ENCODE measurements around the gene ENOX1. TPM values are rescaled to one million over a fixed set of nuclear protein-coding genes. Genes with fewer than 3 reads are reported as not detected.

ENOX1 gene
- total RNA-seq, 1 donor from 2014 or later, result 45.2 TPM

DNA sequence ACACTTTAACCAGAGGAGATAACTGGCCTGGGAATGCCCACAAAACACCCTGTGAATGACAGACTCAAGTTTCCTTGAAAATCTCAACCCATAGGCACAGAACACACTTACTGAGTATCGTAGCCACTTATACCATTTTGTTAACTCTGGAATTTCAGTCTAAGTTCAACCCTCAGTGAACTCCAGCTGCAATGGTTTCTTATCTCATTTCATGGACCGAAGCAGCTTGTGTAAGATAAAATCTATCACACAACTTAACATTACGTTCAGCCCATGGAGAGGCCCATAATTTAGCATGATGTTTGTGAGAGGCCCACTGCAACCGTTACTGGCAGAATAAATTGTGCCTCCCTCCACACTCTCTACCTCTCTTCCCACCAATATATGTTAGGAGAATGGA, 440.3 kb downstream of the ENOX1 start:
- DNase-seq, result no peak

DNA sequence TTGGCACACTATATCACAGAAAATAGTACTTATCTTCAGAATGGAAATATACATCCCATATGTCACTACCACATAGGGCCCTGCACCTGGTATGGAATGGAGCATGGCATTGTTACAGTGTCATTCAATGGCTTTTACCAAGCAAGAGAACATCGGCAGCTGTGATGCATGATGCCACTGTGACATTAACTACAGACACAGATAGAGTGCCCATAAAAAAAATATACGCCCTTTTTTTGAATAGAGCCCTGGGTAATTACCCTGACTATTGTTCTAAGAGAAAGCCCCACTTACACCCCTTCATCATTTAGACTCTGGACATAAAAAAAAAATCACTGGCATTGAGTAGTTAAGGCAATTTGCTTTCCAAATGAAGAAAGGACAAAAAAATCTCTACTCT, 443.1 kb downstream of the ENOX1 start:
- DNase-seq, result no peak

- DNase-seq, result no peak
Observed at GRCh38 chr13:43339805-43340550, 446.8 kb downstream of the ENOX1 start.

DNA sequence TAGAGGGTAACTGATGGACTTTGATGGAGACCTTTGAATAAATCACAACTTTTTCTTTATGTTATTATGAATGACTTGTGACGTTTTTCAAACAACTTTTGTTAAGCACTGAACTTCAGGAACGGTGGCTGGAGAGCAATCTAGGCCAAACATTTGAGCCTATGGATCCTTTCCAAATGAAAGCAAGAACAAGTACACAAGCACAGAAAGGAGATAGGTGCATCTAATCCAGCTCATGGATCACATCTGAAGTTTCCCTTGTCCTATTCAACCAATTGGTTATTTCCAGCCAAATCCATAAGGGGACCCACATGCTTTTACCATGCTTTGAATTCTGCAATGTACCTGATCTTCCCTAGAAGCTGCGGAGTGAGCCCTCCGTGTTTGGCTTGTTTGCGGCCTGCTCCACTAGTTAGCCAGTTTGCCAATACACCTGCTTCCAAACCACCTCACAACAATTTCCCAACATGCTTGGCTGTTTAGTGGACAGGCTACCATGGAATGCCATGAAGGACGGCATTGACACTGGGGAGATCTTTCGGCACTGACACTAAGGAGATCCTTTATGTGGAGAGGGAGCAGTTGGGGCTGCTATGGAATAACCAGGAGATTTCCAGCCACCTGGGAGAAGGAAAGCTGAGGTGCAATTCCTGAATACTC, 447.5 kb downstream of the ENOX1 start:
- no peak for DNase-seq

GRCh38 chr13:43335764-43336163, 451.0 kb downstream of the ENOX1 start:
- DNase-seq, result no peak

DNA sequence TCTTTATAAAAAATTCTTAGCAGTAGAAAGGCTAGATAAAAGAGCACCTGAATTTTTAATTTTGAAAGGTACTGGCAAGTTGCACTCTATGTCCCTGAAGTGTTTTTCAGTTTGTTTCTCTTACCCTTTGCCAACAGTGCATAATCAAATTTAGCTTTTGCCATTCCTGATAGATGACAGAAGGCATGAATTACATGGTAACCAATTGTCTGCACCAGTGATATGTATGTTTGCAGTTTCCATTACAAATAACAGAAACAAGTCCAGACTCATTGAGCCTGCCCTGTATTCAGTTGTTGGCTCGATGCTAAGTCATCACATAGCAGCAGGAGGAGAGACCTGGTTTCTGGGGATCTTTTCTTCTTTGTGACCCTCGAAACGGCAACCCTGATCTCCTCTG, 453.6 kb downstream of the ENOX1 start:
- DNase-seq, result no peak

- peak; percentile 15 for DNase-seq
Observed at GRCh38 chr13:43331672-43332071, 455.1 kb downstream of the ENOX1 start.

DNA sequence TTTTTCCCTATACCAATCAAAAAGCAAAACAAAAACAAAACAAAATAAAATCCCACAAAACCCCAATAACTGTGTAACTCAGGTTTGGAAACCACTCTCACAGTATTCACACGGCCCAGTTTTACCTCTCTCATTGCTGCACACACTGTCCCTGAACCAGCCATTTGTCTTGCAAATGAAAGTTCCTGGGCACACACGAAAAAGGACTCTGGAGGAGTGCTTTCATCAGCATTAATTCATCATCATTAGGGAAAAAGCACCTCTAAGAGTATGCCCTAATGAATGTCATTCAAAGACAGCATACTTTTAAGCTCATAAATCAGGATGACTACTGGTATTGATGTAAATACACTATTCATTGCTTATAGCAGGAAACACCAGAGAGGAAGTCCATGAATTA, 457.1 kb downstream of the ENOX1 start:
- DNase-seq, result no peak

DNA sequence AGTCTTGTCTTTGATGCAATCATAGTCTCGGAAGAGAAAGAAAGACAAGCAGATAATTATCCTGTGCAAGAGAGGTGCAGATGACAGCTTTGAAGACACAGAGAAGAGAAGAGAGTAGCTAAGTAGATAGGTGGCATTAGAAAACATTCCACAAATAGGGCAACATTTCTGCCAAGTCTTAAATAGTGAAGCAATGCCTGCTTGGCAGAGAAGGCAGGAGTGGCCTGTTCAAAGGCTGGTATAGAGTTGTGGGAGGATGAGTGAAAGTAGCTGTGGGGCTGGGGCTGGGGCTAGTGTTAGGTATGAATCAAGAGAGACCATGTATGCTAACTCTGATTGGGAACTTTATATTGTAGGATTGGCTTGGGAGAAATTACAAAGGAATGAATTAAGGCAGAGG, 457.9 kb downstream of the ENOX1 start:
- no peak for DNase-seq

DNA sequence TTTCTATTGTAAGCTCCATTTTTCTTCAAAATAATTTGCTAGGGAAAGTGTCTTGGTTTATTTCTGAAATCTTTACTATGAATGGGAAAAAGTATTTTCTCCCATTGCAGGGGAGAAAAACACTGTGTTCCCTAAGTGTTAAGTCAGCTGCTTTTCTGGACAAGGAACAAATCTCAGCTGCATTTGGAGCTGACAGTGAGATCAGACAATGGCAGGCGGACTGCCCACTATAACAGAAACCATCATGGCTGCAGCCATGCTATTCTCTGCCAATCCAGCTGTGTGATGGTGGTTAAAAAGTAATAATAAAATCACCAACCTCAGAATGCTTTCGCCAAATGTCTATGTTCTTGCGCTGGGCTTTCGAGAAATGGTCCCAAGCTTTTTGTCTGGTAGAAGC, 460.7 kb downstream of the ENOX1 start:
- DNase-seq, result peak; percentile 21

DNA sequence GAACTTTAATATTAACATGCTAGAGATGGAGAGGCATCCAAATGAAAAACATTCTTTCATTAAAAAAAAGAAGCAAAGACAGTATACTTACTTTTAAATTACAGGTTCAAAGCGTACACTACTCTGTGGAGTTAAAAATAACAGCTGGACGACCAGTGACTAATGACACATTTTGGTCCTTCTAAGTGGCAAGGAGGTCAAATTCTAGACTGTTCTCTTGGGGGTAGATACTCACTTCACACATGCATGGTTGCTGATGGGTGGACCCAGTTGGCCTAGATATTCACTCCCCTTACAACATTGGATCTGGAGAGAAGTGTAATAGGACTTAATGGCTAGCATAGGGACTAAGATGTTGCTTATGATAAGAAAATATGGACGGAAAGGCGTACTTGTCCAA, 461.1 kb downstream of the ENOX1 start:
- no peak for DNase-seq

GRCh38 chr13:43324129-43324528, 462.6 kb downstream of the ENOX1 start:
- DNase-seq, result no peak

DNA sequence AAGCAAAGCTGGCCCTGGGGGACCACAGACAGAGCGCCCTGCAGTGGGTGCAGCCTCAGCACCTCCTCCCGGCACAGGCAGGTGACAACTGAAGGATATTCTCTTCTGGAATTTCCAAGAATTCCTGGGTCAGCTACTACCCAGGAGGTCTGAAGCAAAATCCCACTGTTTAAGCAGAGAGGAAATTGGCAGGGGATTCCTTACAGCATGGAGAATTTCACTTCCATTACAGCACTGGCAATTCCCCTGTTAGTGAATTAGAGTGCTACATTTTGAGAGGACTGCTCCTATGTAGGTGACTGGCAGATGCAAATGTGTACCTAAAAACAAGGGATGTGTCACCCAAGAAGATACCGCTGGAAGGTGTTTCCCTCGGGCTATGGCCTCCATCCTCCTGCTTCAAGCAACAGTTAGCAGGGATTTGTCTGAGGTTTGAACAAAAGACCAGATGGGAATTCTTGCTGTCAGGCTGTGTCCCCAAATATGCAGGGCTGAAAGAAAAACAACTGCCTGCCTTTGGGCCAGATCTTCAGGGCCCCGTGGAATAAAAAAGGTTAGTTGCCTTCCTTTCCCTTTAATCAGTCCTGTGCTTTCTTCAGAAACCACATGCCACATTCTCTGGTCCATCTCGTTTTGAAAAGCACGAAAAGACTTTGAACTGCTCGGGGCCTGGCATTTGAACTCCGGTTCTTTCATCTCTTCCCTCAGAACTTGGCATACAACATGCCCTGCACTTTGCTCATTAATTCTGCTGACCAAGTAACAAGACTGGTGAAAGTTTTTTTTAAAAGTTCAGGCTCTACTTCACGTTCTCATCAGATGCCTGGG, 466.9 kb downstream of the ENOX1 start:
- DNase-seq, result no peak

- no peak for DNase-seq
Observed at GRCh38 chr13:43316946-43317353, 469.8 kb downstream of the ENOX1 start.

DNA sequence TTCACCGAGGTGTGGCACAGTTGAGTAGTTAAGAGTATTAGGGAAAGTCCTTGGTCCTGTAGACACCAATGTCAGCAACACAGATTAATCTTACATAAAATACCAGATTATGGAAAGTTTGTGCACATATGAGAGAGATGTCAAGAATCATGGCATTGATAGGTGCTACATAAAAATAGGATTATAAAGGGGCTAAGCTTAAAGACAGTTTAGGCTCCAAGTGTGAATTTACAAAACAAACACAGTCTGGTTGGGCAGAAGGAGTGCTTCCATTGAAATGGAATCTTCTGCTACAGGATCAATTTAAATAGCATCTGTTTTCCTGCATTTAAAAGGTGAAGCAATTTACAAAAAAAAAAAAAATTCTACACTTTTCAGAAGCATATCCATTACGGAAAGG, 470.5 kb downstream of the ENOX1 start:
- no peak for DNase-seq

GRCh38 chr13:43315522-43315921, 471.2 kb downstream of the ENOX1 start:
- no peak for DNase-seq

GRCh38 chr13:43309311-43309710, 477.5 kb downstream of the ENOX1 start:
- DNase-seq, result no peak

- peak; percentile 16 for DNase-seq
Observed at GRCh38 chr13:43307921-43308433, 478.8 kb downstream of the ENOX1 start.

DNA sequence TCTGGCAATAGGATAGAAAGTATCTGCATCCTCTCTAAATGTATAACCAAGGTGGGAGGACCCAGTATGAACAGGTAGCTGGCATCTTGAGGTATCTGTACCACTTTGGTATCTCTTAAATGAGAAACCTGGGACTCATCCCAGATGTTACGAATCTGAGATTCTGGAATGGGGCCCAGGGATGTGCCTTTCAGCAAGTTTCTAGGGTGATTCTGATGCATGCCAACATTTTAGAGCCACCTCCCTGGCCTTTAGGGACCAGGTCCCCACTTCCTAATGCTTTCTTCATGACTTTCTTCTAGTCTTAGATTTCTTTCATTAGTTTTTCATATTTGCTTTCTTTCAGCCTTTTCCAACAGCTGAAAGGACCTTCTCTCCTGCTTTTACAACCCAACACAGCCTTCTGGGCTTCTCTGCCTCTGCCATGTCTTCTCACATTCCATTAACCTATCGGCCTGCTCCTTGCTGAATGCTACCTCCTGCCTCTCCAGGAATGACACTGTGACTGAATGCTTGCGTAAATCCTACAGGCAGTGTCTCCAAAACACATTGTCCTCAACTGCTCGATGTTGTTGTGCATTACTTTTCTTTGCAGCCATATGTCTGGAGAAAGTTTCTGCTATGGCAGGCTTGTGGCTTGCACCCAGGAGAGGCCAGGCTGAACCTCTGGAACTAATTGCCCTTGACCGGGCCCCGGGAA, 479.4 kb downstream of the ENOX1 start:
- DNase-seq, result no peak

DNA sequence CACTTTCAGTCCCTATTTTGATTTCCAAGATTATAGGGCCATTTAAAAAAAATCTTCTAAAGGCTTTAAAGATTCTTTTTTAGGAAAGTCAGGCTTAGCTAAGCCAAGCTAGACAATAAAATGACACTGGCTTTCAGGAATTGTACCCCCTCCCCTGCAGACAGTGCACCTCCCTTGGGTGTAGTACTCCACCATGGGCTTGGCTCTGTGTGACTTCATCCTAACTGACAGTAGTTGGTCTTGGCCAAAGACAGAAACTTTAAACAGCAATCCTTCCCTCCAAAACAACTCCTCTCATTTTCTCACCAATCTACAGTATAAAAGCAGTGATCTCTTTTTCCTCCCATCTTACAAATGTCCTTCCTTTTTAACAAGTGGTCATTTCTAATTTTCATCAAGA, 480.4 kb downstream of the ENOX1 start:
- DNase-seq, result no peak

DNA sequence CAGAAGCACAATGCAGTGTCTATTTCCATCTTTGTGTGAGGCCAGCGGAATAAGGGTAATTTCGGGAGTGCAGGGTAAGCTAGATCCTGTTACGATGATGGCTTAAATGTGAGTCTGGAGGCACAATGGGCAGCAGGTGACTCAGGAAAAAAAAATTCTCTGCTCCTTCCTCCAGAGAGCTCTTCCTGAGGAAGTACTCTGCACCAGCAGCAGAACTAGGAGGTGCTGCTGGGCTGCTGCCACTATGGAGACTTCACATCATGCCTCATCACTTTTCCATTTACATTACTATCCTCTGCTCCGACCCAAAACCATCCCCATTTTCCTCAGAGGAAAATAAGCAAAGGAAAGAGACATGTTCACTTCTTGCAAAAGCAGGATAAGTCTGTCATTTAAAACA, 481.4 kb downstream of the ENOX1 start:
- DNase-seq, result no peak

DNA sequence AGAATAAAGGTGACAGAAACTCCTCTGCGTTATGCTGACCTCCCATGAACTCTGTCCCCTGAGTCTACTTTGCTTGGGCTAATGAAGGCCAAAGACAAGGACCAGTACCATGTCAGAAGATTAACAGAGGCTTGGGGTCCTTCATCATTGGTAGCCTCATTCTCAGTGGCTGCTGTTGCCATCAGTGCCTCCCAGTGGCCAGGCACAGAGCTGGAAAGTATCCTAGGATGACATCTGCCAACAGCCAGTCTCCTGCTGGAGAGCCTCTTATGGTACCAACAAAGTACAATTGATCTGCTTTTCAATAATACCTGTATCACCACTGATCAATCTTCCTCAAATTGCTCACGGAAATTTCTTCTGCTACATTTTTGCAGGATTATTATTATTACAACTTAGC, 481.8 kb downstream of the ENOX1 start:
- no peak for DNase-seq

Measured in occipital lobe (tissue), 2 donors.